ENCODE measurements around the gene ZMIZ1. TPM values are rescaled to one million over a fixed set of nuclear protein-coding genes. Genes with fewer than 3 reads are reported as not detected.

ZMIZ1 gene
- total and polyA plus RNA-seq, 5 donors from 2014 or later: 1.5 to 34.8 (median 2.2) TPM

DNA sequence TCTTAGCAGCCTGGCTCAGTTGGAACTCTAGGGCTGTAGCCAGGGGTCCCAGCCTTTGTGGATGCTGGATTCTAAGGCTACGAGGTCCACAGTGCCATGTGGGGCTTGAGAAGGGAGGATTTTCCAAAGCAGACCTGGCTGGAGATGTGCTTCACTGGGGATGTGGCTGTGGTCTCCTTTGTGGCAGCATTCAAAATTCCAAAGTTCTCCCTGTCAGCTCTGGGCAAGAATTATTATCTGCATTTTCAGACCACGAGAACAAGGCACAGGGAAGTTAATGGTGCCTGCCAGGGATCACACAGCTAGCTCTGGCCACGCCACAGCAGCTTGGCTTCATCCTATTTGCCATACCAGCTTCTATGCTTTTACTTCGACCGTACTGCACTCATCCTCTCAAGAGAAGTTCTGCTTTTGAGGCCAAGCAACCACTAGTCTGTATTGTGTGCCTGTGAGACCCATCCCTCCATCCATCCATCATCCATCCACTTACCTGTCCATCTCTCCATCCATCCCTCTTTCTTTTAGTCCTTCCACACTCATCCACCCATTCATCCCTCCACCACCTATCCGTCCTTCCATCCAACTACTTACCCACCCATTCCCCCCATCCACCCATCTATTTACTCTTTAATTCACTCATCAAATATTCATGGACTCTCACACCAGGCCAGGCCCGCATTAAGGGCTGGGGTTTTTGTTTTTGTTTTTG is 71.5 kb downstream of the ZMIZ1 start:
- H3K4me3 ChIP-seq (ENCODE audit: low read depth, low read length): no peak overlapping the region
- DNase-seq: no peak
- H3K27me3 Mint-ChIP-seq: peaks cover 5% of the 10 kb centered on the region
- H3K36me3 Mint-ChIP-seq: peaks cover 26% of the 10 kb centered on the region
- H3K36me3 ChIP-seq (ENCODE audit: control insufficient read depth, insufficient read depth, low read length): peaks cover 6% of the 10 kb centered on the region
- peaks cover 46% of the 10 kb centered on the region for H3K4me1 ChIP-seq (ENCODE audit: control insufficient read depth, insufficient read depth, low read length, poor library complexity, severe bottlenecking)
- peaks cover 0 to 2% (median 0%) of the 10 kb centered on the region in 7 donors for H3K9me3 Mint-ChIP-seq
- H3K27ac Mint-ChIP-seq: peak overlapping the region in 2 of 3 donors; percentile 60 to 87
- H3K27ac ChIP-seq (ENCODE audit: insufficient read depth, low read length, poor library complexity, severe bottlenecking): no peak overlapping the region
- peaks cover 10 to 85% (median 44%) of the 10 kb centered on the region in 4 donors for H3K4me1 Mint-ChIP-seq
- no peaks in the 10 kb centered on the region for H3K9me3 ChIP-seq (ENCODE audit: control insufficient read depth in 2 of 2, low read length in 2 of 2)
- no peaks in the 10 kb centered on the region for H3K27me3 ChIP-seq (ENCODE audit: control insufficient read depth, insufficient read depth, low read length)
- no peak for ATAC-seq (ENCODE audit: low read depth in 2 of 2)
- no peak overlapping the region for H3K4me3 Mint-ChIP-seq

GRCh38 chr10:79140855-79141254 is 72.1 kb downstream of the ZMIZ1 start:
- Mint-ChIP-seq H3K9me3 (peaks cover 0 to 2% (median 0%) of the 10 kb centered on the region in 7 donors), H3K27ac (peak overlapping the region in 1 of 3 donors; percentile 77), H3K36me3 (peaks cover 26% of the 10 kb centered on the region), H3K4me3 (no peak overlapping the region), H3K27me3 (peaks cover 5% of the 10 kb centered on the region), H3K4me1 (peaks cover 10 to 85% (median 42%) of the 10 kb centered on the region in 4 donors)
- Histone ChIP-seq H3K9me3 (ENCODE audit: control insufficient read depth in 2 of 2, low read length in 2 of 2) (no peaks in the 10 kb centered on the region), H3K36me3 (ENCODE audit: control insufficient read depth, insufficient read depth, low read length) (peaks cover 6% of the 10 kb centered on the region), H3K4me1 (ENCODE audit: control insufficient read depth, insufficient read depth, low read length, poor library complexity, severe bottlenecking) (peaks cover 46% of the 10 kb centered on the region), H3K4me3 (ENCODE audit: low read depth, low read length) (no peak overlapping the region), H3K27ac (ENCODE audit: insufficient read depth, low read length, poor library complexity, severe bottlenecking) (no peak overlapping the region), H3K27me3 (ENCODE audit: control insufficient read depth, insufficient read depth, low read length) (no peaks in the 10 kb centered on the region)
- no peak for ATAC-seq (ENCODE audit: low read depth in 2 of 2)
- no peak for DNase-seq

- DNase-seq (no peak), ATAC-seq (ENCODE audit: low read depth in 2 of 2) (no peak)
- no peak overlapping the region for H3K4me3 ChIP-seq (ENCODE audit: low read depth, low read length)
- H3K27me3 Mint-ChIP-seq: no peaks in the 10 kb centered on the region
- peak overlapping the region; percentile 26 to 89 (median 79) for H3K27ac Mint-ChIP-seq
- peaks cover 26% of the 10 kb centered on the region for H3K36me3 Mint-ChIP-seq
- peaks cover 6% of the 10 kb centered on the region for H3K36me3 ChIP-seq (ENCODE audit: control insufficient read depth, insufficient read depth, low read length)
- H3K4me1 ChIP-seq (ENCODE audit: control insufficient read depth, insufficient read depth, low read length, poor library complexity, severe bottlenecking): peaks cover 46% of the 10 kb centered on the region
- peaks cover 0 to 85% (median 36%) of the 10 kb centered on the region in 4 donors for H3K4me1 Mint-ChIP-seq
- H3K4me3 Mint-ChIP-seq: no peak overlapping the region
- H3K9me3 ChIP-seq (ENCODE audit: control insufficient read depth in 2 of 2, low read length in 2 of 2): no peaks in the 10 kb centered on the region
- H3K27me3 ChIP-seq (ENCODE audit: control insufficient read depth, insufficient read depth, low read length): no peaks in the 10 kb centered on the region
- H3K9me3 Mint-ChIP-seq: peaks cover 0 to 2% (median 0%) of the 10 kb centered on the region in 7 donors
- H3K27ac ChIP-seq (ENCODE audit: insufficient read depth, low read length, poor library complexity, severe bottlenecking): no peak overlapping the region
Observed at GRCh38 chr10:79142064-79142491, 73.3 kb downstream of the ZMIZ1 start.

DNA sequence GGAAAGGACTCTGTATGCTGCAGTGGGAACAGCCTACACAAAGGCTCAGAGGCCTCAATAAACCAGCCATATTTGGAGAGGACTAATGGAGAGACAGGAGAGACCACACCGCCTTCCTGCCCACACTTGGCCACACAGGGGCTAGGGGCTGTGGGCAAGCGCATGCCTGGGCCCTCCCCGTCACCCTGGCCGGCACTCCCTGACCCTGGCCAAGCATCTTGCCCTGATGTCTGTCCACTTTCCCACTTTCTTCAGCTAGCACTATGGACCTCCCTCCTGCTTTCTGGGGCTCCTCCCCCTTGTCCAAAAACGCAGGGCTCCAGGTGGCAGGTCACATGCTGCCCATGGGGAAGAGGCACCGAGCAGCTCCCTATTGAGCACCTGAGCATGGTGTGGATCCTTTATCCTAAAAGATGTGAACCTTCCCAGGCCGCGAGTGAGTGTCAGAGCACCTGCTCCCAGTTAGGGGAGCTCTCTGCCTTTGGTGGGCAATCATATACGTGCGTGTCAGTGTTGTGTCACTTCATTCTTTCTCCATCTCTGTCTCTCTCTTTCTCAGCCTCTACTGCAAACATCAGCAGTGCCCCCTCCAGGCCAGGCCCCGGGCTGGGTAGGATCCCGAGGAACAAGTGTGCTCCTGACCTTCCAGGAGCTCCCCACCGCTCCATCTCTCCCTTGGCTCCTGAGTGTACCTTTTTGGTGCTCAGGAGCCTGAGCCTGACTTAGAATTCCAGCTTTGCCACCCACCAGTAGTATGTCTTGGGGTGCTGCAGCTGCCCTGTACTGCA is 74.0 kb downstream of the ZMIZ1 start:
- Histone ChIP-seq H3K4me3 (ENCODE audit: low read depth, low read length) (no peak overlapping the region), H3K9me3 (ENCODE audit: control insufficient read depth in 2 of 2, low read length in 2 of 2) (no peaks in the 10 kb centered on the region), H3K27ac (ENCODE audit: insufficient read depth, low read length, poor library complexity, severe bottlenecking) (no peak overlapping the region), H3K27me3 (ENCODE audit: control insufficient read depth, insufficient read depth, low read length) (no peaks in the 10 kb centered on the region), H3K4me1 (ENCODE audit: control insufficient read depth, insufficient read depth, low read length, poor library complexity, severe bottlenecking) (peaks cover 46% of the 10 kb centered on the region), H3K36me3 (ENCODE audit: control insufficient read depth, insufficient read depth, low read length) (peaks cover 6% of the 10 kb centered on the region)
- H3K4me1 Mint-ChIP-seq: peaks cover 0 to 85% (median 37%) of the 10 kb centered on the region in 4 donors
- ATAC-seq (ENCODE audit: low read depth in 2 of 2): no peak
- H3K27ac Mint-ChIP-seq: peak overlapping the region; percentile 32 to 89 (median 71)
- peaks cover 26% of the 10 kb centered on the region for H3K36me3 Mint-ChIP-seq
- H3K4me3 Mint-ChIP-seq: peak overlapping the region in 2 of 4 donors; percentile 14 to 40
- DNase-seq: no peak
- peaks cover 0 to 2% (median 0%) of the 10 kb centered on the region in 7 donors for H3K9me3 Mint-ChIP-seq
- H3K27me3 Mint-ChIP-seq: no peaks in the 10 kb centered on the region

DNA sequence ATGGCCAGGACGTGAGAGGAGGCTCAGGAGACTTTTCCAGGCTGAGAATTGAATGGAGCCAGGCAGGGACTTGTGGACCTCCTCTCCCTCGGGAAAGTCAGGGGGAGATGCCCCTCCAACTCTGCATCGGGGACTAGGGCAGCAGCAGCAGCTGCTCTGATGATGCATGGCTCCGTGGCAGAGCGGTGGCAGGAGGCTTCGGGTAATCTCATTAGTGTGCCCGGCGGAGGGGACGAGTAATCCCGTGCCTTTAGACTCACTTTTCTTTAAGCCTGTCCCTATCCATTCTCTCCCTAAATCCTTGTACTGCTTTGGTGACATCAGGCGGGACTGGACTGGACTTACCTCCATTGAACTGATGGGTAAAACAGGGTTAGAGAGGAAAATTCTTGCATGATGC is 75.1 kb downstream of the ZMIZ1 start:
- Histone ChIP-seq H3K4me3 (ENCODE audit: low read depth, low read length) (no peak overlapping the region), H3K9me3 (ENCODE audit: control insufficient read depth in 2 of 2, low read length in 2 of 2) (no peaks in the 10 kb centered on the region), H3K36me3 (ENCODE audit: control insufficient read depth, insufficient read depth, low read length) (peaks cover 6% of the 10 kb centered on the region), H3K4me1 (ENCODE audit: control insufficient read depth, insufficient read depth, low read length, poor library complexity, severe bottlenecking) (peaks cover 47% of the 10 kb centered on the region), H3K27me3 (ENCODE audit: control insufficient read depth, insufficient read depth, low read length) (no peaks in the 10 kb centered on the region), H3K27ac (ENCODE audit: insufficient read depth, low read length, poor library complexity, severe bottlenecking) (no peak overlapping the region)
- Mint-ChIP-seq H3K4me3 (no peak overlapping the region), H3K9me3 (peaks cover 0 to 2% (median 0%) of the 10 kb centered on the region in 7 donors), H3K36me3 (peaks cover 26% of the 10 kb centered on the region), H3K27ac (peak overlapping the region in 1 of 3 donors; percentile 76), H3K4me1 (peaks cover 0 to 85% (median 37%) of the 10 kb centered on the region in 4 donors), H3K27me3 (no peaks in the 10 kb centered on the region)
- ATAC-seq (ENCODE audit: low read depth in 2 of 2): no peak
- DNase-seq: no peak

- H3K9me3 Mint-ChIP-seq: peaks cover 0 to 2% (median 0%) of the 10 kb centered on the region in 7 donors
- peak overlapping the region; percentile 43 for H3K27ac ChIP-seq (ENCODE audit: insufficient read depth, low read length, poor library complexity, severe bottlenecking)
- peak in 1 of 3 donors; percentile 31 for DNase-seq
Observed at GRCh38 chr10:79144351-79145173, 75.8 kb downstream of the ZMIZ1 start.

DNA sequence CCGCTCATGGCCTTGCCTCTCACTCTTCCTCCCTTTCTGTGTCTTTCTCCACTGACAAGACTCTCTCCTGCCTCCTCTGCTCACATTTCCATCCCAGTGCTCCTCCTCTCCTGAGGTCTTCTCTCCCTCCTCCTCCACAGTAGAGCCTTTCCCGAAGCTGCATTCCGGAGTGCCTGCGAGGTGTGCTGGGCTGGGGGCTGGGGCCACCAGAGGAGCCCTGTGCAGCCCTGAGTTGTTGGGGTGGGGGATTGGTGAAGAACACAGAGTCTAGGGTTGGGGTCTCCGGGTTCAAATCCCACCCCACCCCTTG is 76.4 kb downstream of the ZMIZ1 start:
- Histone ChIP-seq H3K4me1 (ENCODE audit: control insufficient read depth, insufficient read depth, low read length, poor library complexity, severe bottlenecking) (peaks cover 60% of the 10 kb centered on the region), H3K9me3 (ENCODE audit: control insufficient read depth in 2 of 2, low read length in 2 of 2) (no peaks in the 10 kb centered on the region), H3K4me3 (ENCODE audit: low read depth, low read length) (no peak overlapping the region), H3K27ac (ENCODE audit: insufficient read depth, low read length, poor library complexity, severe bottlenecking) (peak overlapping the region; percentile 43), H3K36me3 (ENCODE audit: control insufficient read depth, insufficient read depth, low read length) (peaks cover 4% of the 10 kb centered on the region), H3K27me3 (ENCODE audit: control insufficient read depth, insufficient read depth, low read length) (no peaks in the 10 kb centered on the region)
- no peak for ATAC-seq (ENCODE audit: low read depth in 2 of 2)
- Mint-ChIP-seq H3K27ac (peak overlapping the region; percentile 76 to 95 (median 93)), H3K36me3 (peaks cover 22% of the 10 kb centered on the region), H3K27me3 (no peaks in the 10 kb centered on the region), H3K9me3 (peaks cover 0 to 2% (median 0%) of the 10 kb centered on the region in 7 donors), H3K4me1 (peaks cover 0 to 90% (median 39%) of the 10 kb centered on the region in 4 donors), H3K4me3 (peak overlapping the region in 2 of 4 donors; percentile 42 to 81)
- DNase-seq: no peak

More at GRCh38 chr10:79144351-79145173, 75.8 kb downstream of the ZMIZ1 start:
- no peaks in the 10 kb centered on the region for H3K27me3 Mint-ChIP-seq
- peaks cover 0 to 87% (median 38%) of the 10 kb centered on the region in 4 donors for H3K4me1 Mint-ChIP-seq
- no peak for ATAC-seq (ENCODE audit: low read depth in 2 of 2)
- Histone ChIP-seq H3K9me3 (ENCODE audit: control insufficient read depth in 2 of 2, low read length in 2 of 2) (no peaks in the 10 kb centered on the region), H3K36me3 (ENCODE audit: control insufficient read depth, insufficient read depth, low read length) (peaks cover 6% of the 10 kb centered on the region), H3K4me1 (ENCODE audit: control insufficient read depth, insufficient read depth, low read length, poor library complexity, severe bottlenecking) (peaks cover 54% of the 10 kb centered on the region), H3K4me3 (ENCODE audit: low read depth, low read length) (no peak overlapping the region), H3K27me3 (ENCODE audit: control insufficient read depth, insufficient read depth, low read length) (no peaks in the 10 kb centered on the region)
- peak overlapping the region in 2 of 4 donors; percentile 42 to 81 for H3K4me3 Mint-ChIP-seq
- peaks cover 26% of the 10 kb centered on the region for H3K36me3 Mint-ChIP-seq
- peak overlapping the region; percentile 76 to 95 (median 93) for H3K27ac Mint-ChIP-seq

Measured in CD4-positive, CD25-positive, alpha-beta regulatory T cell (primary cell).